IMR-90 (cell line): ENCODE measurements around the gene CCDC116. TPM values are rescaled to one million over a fixed set of nuclear protein-coding genes. Genes with fewer than 3 reads are reported as not detected.

Source experiments
- ATAC-seq: fragments of 200-7000 bp; cut with Tn5 transposase; 2 replicates; pipeline ENCODE4 v1.9.1; 2020; ENCODE audit warnings: low read depth, mild to moderate bottlenecking, moderate library complexity
- BruUV-seq: library from RNA; stranded (reverse); fragments of 400-500 nt; replicated peaks from 2 replicates; lab custom pipeline; 2021; lab: Mats Ljungman, UMichigan
- CTCF ChIA-PET: fragments of 300-600 bp; formaldehyde crosslinking; extraction: SDS; loops from one replicate; lab custom pipeline; 2021; ENCODE audit warnings: antibody characterized with exemption; lab: Yijun Ruan, JAX
- POLR2A ChIA-PET: fragments of 300-600 bp; sonication (Branson Sonifier 250); formaldehyde crosslinking; loops from one replicate; lab custom pipeline; 2022; ENCODE audit warnings: antibody characterized with exemption; ENCODE audit not compliant: unreplicated experiment; lab: Charles Lee
- DNase-seq: peaks from one replicate; pipeline ENCODE4 v3.0.0; 2013
- H2AFZ ChIP-seq: replicated peaks from 2 replicates; pipeline ENCODE3; 2013; ENCODE audit warnings: low read length, mild to moderate bottlenecking; ENCODE audit not compliant: poor library complexity
- H2AK5ac ChIP-seq: 2 replicates; pipeline ENCODE4 v1.6.1; 2013; ENCODE audit warnings: low read depth, low read length, inconsistent platforms
- H2AK9ac ChIP-seq: replicated peaks from 2 replicates; pipeline ENCODE3; 2013; ENCODE audit warnings: mild to moderate bottlenecking, low read depth, low read length, moderate library complexity; ENCODE audit not compliant: poor library complexity
- H2BK120ac ChIP-seq: 2 replicates; pipeline ENCODE4 v1.6.1; 2013; ENCODE audit warnings: low read depth, low read length, inconsistent platforms
- H2BK15ac ChIP-seq: 3 replicates; pipeline ENCODE4 v1.6.1; 2013; ENCODE audit warnings: low read depth, low read length, inconsistent platforms
- H2BK20ac ChIP-seq: 2 replicates; pipeline ENCODE4 v1.6.1; 2013; ENCODE audit warnings: low read depth, mild to moderate bottlenecking, inconsistent platforms, low read length, moderate library complexity
- H2BK5ac ChIP-seq: 2 replicates; pipeline ENCODE4 v1.6.1; 2013; ENCODE audit warnings: mild to moderate bottlenecking, low read depth, low read length, inconsistent platforms; ENCODE audit not compliant: poor library complexity, severe bottlenecking
- H3K14ac ChIP-seq: replicated peaks from 2 replicates; pipeline ENCODE4 v1.6.1; 2013; ENCODE audit warnings: low read depth, low read length, inconsistent platforms
- H3K18ac ChIP-seq: 2 replicates; pipeline ENCODE4 v1.6.1; 2013; ENCODE audit warnings: low read depth, low read length, control low read depth
- H3K23ac ChIP-seq: 2 replicates; pipeline ENCODE4 v1.6.1; 2013; ENCODE audit warnings: low read depth, low read length, inconsistent platforms
- H3K27ac ChIP-seq: 2 replicates; pipeline ENCODE4 v1.5.1; 2013; ENCODE audit warnings: mild to moderate bottlenecking, control low read depth, low read length; ENCODE audit not compliant: insufficient read depth
- H3K27me3 ChIP-seq: 2 replicates; pipeline ENCODE4 v1.6.1; 2013; ENCODE audit warnings: low read length; ENCODE audit not compliant: control insufficient read depth, insufficient read depth
- H3K36me3 ChIP-seq: 2 replicates; pipeline ENCODE4 v1.6.1; 2013; ENCODE audit warnings: low read length, mixed read lengths; ENCODE audit not compliant: control insufficient read depth, insufficient read depth
- H3K4ac ChIP-seq: 2 replicates; pipeline ENCODE4 v1.6.1; 2013; ENCODE audit warnings: low read depth, low read length, inconsistent platforms
- H3K4me1 ChIP-seq: 2 replicates; pipeline ENCODE4 v1.6.1; 2013; ENCODE audit warnings: low read length, mixed read lengths; ENCODE audit not compliant: control insufficient read depth, insufficient read depth
- H3K4me2 ChIP-seq: 2 replicates; pipeline ENCODE4 v1.6.1; 2013; ENCODE audit warnings: low read depth, mild to moderate bottlenecking, control low read depth, low read length, moderate library complexity
- H3K4me3 ChIP-seq: 2 replicates; pipeline ENCODE4 v1.5.1; 2013; ENCODE audit warnings: low read depth, mild to moderate bottlenecking, control low read depth, low read length, moderate library complexity; ENCODE audit not compliant: insufficient read depth
- H3K56ac ChIP-seq: 2 replicates; pipeline ENCODE4 v1.6.1; 2013; ENCODE audit warnings: low read length, inconsistent platforms; ENCODE audit not compliant: insufficient read depth; ENCODE audit errors: extremely low read depth
- H3K79me1 ChIP-seq, 2 experiments: 2 replicates each; pipeline ENCODE4 v1.6.1; 2013; ENCODE audit warnings: low read length in 2 of 2, inconsistent platforms in 1 of 2, low read depth in 1 of 2
- H3K9ac ChIP-seq: 2 replicates; pipeline ENCODE4 v1.6.1; 2013; ENCODE audit warnings: low read depth, low read length, control low read depth
- H3K9me1 ChIP-seq: 2 replicates; pipeline ENCODE4 v1.6.1; 2013; ENCODE audit warnings: low read length, inconsistent platforms; ENCODE audit not compliant: insufficient read depth
- H3K9me3 ChIP-seq: 2 replicates; pipeline ENCODE4 v1.6.1; 2013; ENCODE audit warnings: low read length; ENCODE audit not compliant: control insufficient read depth, insufficient read depth
- H4K20me1 ChIP-seq: 2 replicates; pipeline ENCODE4 v1.6.1; 2013; ENCODE audit warnings: low read length, inconsistent platforms; ENCODE audit not compliant: insufficient read depth
- H4K5ac ChIP-seq: 2 replicates; pipeline ENCODE4 v1.6.1; 2013; ENCODE audit warnings: mild to moderate bottlenecking, low read depth, low read length, control low read depth
- H4K8ac ChIP-seq, 2 experiments: 2 replicates each; pipeline ENCODE4 v1.6.1; 2013; ENCODE audit warnings: low read depth in 2 of 2, low read length in 2 of 2, control low read depth in 1 of 2, inconsistent platforms in 1 of 2
- H4K91ac ChIP-seq: 2 replicates; pipeline ENCODE4 v1.6.1; 2013; ENCODE audit warnings: low read depth, low read length, inconsistent platforms; ENCODE audit not compliant: insufficient read depth
- BHLHE40 ChIP-seq: fragments of 150-350 bp; IDR thresholded peaks from 2 replicates; pipeline ENCODE4 v1.6.1; 2016; ENCODE audit warnings: mild to moderate bottlenecking, low read depth, low read length
- CEBPB ChIP-seq: IDR thresholded peaks from 2 replicates; pipeline ENCODE4 v1.6.1; 2012; ENCODE audit warnings: low read depth, low read length, improper control_type of control experiment
- CHD1 ChIP-seq: IDR thresholded peaks from 2 replicates; pipeline ENCODE4 v1.6.1; 2012; ENCODE audit warnings: low read depth, low read length, improper control_type of control experiment
- FOS ChIP-seq: fragments of 150-350 bp; IDR thresholded peaks from 2 replicates; pipeline ENCODE4 v1.6.1; 2016; ENCODE audit warnings: low read depth, low read length
- MAFK ChIP-seq: IDR thresholded peaks from 2 replicates; pipeline ENCODE4 v1.6.1; 2012; ENCODE audit warnings: low read depth, low read length, improper control_type of control experiment
- MAZ ChIP-seq: IDR thresholded peaks from 2 replicates; pipeline ENCODE4 v1.6.1; 2012; ENCODE audit warnings: low read depth, mild to moderate bottlenecking, low read length, improper control_type of control experiment, moderate library complexity, borderline replicate concordance
- MXI1 ChIP-seq: IDR thresholded peaks from 2 replicates; pipeline ENCODE4 v1.6.1; 2012; ENCODE audit warnings: low read depth, mild to moderate bottlenecking, low read length, moderate library complexity, borderline replicate concordance
- NFE2L2 ChIP-seq: fragments of 150-350 bp; IDR thresholded peaks from 2 replicates; pipeline ENCODE4 v1.6.1; 2016; ENCODE audit warnings: low read depth, mild to moderate bottlenecking, low read length
- POLR2A ChIP-seq: IDR thresholded peaks from 2 replicates; pipeline ENCODE4 v1.6.1; 2012; ENCODE audit warnings: mild to moderate bottlenecking, low read depth, low read length
- RAD21 ChIP-seq: IDR thresholded peaks from 2 replicates; pipeline ENCODE4 v1.6.1; 2012; ENCODE audit warnings: low read length, improper control_type of control experiment
- RFX5 ChIP-seq: IDR thresholded peaks from 2 replicates; pipeline ENCODE4 v1.8.0; 2012; ENCODE audit warnings: low read depth, mild to moderate bottlenecking, low read length, moderate library complexity
- SMC3 ChIP-seq: fragments of 150-350 bp; IDR thresholded peaks from 2 replicates; pipeline ENCODE4 v1.6.1; 2016; ENCODE audit warnings: low read depth, mild to moderate bottlenecking, antibody characterized with exemption, low read length, moderate library complexity
- WGBS, 2 experiments: methylation state at CpG; one replicate each; pipeline versions ENCODE4 v1.1.5 to v1.1.7; 2013; ENCODE audit warnings: missing lambda C conversion rate in 2 of 2; ENCODE audit not compliant: insufficient read length in 1 of 2; ENCODE audit errors: extremely low coverage in 2 of 2; 5-methylcytosine and 5-hydroxymethylcytosine counted together
- dilution Hi-C: fragments of 300-500 bp; cut with HindIII; formaldehyde crosslinking; loops from one replicate; pipeline ENCODE4 v1.14.3; 2018; ENCODE audit warnings: low sequenced_read_pairs; ENCODE audit not compliant: unreplicated experiment
- in situ Hi-C: fragments of 300-500 bp; cut with MboI; formaldehyde crosslinking; loops from 3 replicates; pipeline ENCODE4 v1.14.3; 2019; ENCODE audit warnings: low sequenced_read_pairs, inconsistent platforms, mixed read lengths
- intact Hi-C: fragments of 100-400 bp; cut with micrococcal nuclease; formaldehyde crosslinking; loops from 2 replicates; pipeline ENCODE4 v1.10.0; 2022
- polyA plus RNA-seq, 3 experiments: library from polyadenylated mRNA; depleted of rRNA; stranded (reverse); fragments of >200 nt; gene quantifications; 2 replicates each; pipeline ENCODE4 v1.2.3, GENCODE V29; 2012; ENCODE audit warnings: low replicate concordance in 1 of 3
- total RNA-seq: library from RNA; depleted of rRNA; stranded (reverse); fragments of >200 nt; gene quantifications from 2 replicates; pipeline ENCODE4 v1.2.3, GENCODE V29; 2012
- TF ChIP-seq, protein P1 (sequence below): conservative IDR thresholded peaks from 2 replicates; pipeline ENCODE4 v1.5.1; 2012; ENCODE audit warnings: mild to moderate bottlenecking, low read depth, low read length, improper control_type of control experiment
- TF ChIP-seq, protein P2 (sequence below): fragments of 150-350 bp; IDR thresholded peaks from 2 replicates; pipeline ENCODE4 v1.6.1; 2016; ENCODE audit warnings: low read depth, mild to moderate bottlenecking, low read length, moderate library complexity, borderline replicate concordance
- TF ChIP-seq, protein P3 (sequence below): fragments of 150-350 bp; IDR thresholded peaks from 2 replicates; pipeline ENCODE4 v1.6.1; 2017; ENCODE audit warnings: mild to moderate bottlenecking, antibody characterized with exemption, low read length, low read depth

CCDC116 gene
- total and polyA plus RNA-seq, 2 of the 4 experiments (the other 2 are of a cell fraction) = under 0.01 to 0.27 TPM

DNA sequence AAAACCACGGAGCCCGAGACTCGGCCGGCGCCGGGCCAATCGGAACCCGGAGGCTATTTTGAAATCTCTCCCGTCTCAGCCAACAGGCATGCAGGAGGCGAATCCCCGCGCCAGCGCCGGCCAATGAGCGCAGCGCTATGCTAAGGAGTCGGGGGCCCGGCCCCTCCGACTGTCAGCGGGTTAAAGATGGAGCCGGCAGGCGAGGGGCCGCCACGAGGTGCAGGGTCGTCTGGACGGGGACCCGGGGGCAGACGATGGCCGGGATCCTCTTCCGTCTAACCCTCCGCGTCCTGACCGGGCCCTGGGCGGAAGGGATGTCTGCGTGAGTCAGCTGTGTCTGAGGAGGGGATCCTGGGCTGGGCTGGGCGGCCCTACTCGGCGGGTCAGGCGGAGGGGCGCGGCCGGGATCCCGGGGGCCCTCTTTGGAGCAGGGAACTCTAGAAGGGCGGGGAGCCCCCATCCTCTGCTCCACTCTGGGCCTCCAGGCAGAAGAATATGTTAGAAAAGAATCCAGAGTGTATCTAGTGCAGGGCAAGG is 19.5 kb downstream of the CCDC116 start:
- DNase-seq (peak; percentile 81), ATAC-seq (peak; percentile 97)
- Histone ChIP-seq H4K20me1 (no peaks in the 10 kb centered on the region), H4K8ac (peak overlapping the region; percentile 28 to 62; a peak in 1 of 4 replicates), H3K36me3 (peaks cover 2% of the 10 kb centered on the region; the same call in 1 of the 2 replicates), H3K4ac (peak overlapping the region; percentile 65; the same call in 1 of the 2 replicates), H2AK9ac (peak overlapping the region; percentile 95), H3K4me2 (peak overlapping the region; percentile 68), H4K5ac (no peak overlapping the region), H2BK5ac (peak overlapping the region; percentile 56), H2AFZ (peak overlapping the region; percentile 99), H3K9ac (peak overlapping the region; percentile 66), H3K56ac (no peak overlapping the region), H2BK20ac (no peak overlapping the region), H3K27ac (peak overlapping the region; percentile 66; the same call in 1 of the 2 replicates), H2BK15ac (no peak overlapping the region), H3K23ac (0 out of 2 replicates have a peak overlapping the region, but pooled peaks have one; percentile 56), H2AK5ac (peak overlapping the region; percentile 34; the same call in 1 of the 2 replicates), H4K91ac (0 out of 2 replicates have a peak overlapping the region, but pooled peaks have one; percentile 53), H2BK120ac (no peak overlapping the region), H3K79me1 (peaks cover 3 to 29% of the 10 kb centered on the region in 2 experiments; a peak in 3 of 4 replicates), H3K27me3 (no peaks in the 10 kb centered on the region), H3K9me3 (no peaks in the 10 kb centered on the region), H3K4me3 (peak overlapping the region; percentile 84), H3K9me1 (peaks cover 14% of the 10 kb centered on the region), H3K18ac (no peak overlapping the region), H3K4me1 (peaks cover 8% of the 10 kb centered on the region), H3K14ac (0 out of 2 replicates have a peak overlapping the region, but pooled peaks have one; percentile 79)
- intact Hi-C loops (no loop called here), dilution Hi-C loops (no loop called here), in situ Hi-C loops (no loop called here)
- ChIA-PET CTCF (no interaction called here), POLR2A (no interaction called here)
- no TSS peak for BruUV-seq
- WGBS, 2 experiments = 1% methylated on average over 34 of the region's 44 CpGs; no CpG with 5 or more reads in 1 of the 2 experiments
- TF ChIP-seq, protein P1, sequence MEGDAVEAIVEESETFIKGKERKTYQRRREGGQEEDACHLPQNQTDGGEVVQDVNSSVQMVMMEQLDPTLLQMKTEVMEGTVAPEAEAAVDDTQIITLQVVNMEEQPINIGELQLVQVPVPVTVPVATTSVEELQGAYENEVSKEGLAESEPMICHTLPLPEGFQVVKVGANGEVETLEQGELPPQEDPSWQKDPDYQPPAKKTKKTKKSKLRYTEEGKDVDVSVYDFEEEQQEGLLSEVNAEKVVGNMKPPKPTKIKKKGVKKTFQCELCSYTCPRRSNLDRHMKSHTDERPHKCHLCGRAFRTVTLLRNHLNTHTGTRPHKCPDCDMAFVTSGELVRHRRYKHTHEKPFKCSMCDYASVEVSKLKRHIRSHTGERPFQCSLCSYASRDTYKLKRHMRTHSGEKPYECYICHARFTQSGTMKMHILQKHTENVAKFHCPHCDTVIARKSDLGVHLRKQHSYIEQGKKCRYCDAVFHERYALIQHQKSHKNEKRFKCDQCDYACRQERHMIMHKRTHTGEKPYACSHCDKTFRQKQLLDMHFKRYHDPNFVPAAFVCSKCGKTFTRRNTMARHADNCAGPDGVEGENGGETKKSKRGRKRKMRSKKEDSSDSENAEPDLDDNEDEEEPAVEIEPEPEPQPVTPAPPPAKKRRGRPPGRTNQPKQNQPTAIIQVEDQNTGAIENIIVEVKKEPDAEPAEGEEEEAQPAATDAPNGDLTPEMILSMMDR = no peak
- peak; percentile 10; the same call in 1 of the 2 replicates for TF ChIP-seq FOS
- no peak for TF ChIP-seq RAD21
- no peak for TF ChIP-seq SMC3
- TF ChIP-seq MAZ = peak; percentile 35; the same call in 1 of the 2 replicates
- no peak for TF ChIP-seq BHLHE40
- no peak for TF ChIP-seq NFE2L2
- TF ChIP-seq CHD1 = no peak
- peak; percentile 78 for TF ChIP-seq CEBPB
- TF ChIP-seq, protein P2, sequence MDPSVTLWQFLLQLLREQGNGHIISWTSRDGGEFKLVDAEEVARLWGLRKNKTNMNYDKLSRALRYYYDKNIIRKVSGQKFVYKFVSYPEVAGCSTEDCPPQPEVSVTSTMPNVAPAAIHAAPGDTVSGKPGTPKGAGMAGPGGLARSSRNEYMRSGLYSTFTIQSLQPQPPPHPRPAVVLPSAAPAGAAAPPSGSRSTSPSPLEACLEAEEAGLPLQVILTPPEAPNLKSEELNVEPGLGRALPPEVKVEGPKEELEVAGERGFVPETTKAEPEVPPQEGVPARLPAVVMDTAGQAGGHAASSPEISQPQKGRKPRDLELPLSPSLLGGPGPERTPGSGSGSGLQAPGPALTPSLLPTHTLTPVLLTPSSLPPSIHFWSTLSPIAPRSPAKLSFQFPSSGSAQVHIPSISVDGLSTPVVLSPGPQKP = no peak
- peak; percentile 88 for TF ChIP-seq MXI1
- TF ChIP-seq, protein P3, sequence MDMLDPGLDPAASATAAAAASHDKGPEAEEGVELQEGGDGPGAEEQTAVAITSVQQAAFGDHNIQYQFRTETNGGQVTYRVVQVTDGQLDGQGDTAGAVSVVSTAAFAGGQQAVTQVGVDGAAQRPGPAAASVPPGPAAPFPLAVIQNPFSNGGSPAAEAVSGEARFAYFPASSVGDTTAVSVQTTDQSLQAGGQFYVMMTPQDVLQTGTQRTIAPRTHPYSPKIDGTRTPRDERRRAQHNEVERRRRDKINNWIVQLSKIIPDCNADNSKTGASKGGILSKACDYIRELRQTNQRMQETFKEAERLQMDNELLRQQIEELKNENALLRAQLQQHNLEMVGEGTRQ = no peak
- 0 out of 2 replicates have a peak, but pooled peaks have one; percentile 37 for TF ChIP-seq POLR2A
- no peak for TF ChIP-seq RFX5
- no peak for TF ChIP-seq MAFK
